Retina (tissue), 1 donor: Measurements from ENCODE around the gene MED27.

ENCODE experiments used
- DNase-seq: peaks from one replicate; pipeline ENCODE4 v3.0.0-alpha.2; 2016

The MED27 gene

DNA sequence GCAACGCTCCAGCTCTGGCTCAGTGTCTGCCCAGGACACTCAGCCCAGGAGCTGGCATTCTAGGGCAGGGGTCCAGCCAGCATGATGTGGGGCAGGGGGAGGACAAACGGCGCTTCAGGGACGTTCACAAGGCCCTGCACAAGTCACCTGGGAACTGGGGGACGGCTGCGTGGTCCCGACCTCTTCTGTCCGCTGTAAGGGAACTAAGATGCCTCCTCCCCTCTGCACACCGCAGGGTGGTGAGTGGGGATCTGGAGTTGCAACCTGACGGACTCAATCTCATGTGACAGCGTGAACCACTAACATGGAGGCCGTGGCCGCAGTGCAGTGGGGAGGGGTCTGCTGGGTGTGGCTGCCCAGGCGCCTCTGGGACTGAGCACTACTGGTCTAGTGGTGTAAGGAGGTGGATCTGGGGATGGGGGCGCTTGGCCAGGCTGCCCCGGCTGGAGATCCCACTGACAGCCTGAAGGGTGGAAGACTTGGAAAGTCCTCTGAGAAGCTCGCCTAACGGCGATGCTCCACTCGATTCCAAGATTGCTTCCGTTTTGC is 251.8 kb downstream of the MED27 start:
- no peak for DNase-seq

DNA sequence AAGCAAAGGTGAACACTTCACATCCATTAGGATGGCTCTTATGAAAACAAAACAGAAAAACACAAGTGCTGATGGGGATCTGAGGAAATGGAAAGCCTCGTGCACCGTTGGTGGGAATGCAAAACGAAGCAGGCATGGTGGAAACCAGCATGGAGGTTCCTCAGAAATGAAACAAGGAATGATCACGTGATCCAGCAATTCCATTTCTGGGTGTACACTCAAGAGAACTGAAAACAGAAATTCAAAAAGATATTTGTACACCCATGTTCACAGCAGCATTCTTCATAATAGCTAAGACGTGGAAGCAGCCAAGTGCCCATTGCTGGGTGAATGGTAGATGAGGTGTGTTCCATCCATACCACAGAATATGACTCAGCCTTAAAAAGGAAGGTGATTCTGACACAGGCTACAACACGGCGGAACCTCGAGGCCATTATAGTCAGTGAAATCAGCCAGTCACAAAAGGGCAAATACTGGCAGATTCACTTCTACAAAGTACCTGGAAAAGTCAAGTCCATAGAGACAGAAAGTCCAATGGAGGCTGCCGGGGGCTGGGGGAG is 252.6 kb downstream of the MED27 start:
- DNase-seq, result no peak

DNA sequence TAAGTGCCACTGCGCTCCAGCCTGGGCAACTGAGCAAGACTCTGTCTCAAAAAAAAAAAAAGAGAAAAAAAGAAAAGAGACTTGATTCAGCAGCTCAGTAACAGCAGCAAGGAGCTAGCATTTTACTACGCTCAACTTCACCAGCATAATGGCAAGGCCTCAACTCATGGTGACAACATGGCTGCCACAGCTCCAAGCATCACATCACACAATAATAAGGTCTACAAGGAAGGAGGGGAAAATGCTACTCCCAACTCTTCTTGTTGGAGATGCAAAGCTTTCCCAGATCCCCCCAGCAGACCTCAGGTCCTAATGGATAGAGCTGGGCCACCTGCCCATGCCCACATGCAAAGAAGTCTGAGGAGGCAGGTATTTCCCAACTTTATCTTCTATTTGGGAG is 253.6 kb downstream of the MED27 start:
- no peak for DNase-seq

DNA sequence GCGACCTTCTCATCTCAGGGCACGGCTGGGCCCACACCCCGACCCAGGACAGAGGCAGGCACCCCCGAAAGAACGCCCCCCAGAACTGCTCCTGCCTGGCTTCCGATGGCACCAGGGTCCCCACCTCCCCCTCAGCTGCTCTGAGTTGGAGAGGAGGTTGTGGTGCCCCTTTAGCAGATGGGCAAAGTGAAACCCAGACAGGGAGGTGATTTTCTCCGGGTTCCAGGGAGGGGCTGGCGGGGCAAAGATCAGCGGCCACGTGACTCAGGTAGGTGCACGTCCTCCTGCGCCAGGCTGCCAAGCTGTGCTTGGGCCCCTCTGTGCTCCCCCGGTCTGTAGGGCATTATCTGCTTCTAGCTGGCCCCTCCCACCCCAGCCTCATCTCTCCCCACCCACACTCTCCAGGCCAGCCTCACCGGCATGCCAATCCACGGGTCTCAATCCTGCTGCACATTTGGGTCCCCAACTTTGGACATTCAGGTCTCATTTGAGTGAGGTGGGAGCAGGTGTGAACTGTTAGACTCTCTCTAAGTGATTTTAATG is 254.6 kb downstream of the MED27 start:
- DNase-seq, result no peak

DNA sequence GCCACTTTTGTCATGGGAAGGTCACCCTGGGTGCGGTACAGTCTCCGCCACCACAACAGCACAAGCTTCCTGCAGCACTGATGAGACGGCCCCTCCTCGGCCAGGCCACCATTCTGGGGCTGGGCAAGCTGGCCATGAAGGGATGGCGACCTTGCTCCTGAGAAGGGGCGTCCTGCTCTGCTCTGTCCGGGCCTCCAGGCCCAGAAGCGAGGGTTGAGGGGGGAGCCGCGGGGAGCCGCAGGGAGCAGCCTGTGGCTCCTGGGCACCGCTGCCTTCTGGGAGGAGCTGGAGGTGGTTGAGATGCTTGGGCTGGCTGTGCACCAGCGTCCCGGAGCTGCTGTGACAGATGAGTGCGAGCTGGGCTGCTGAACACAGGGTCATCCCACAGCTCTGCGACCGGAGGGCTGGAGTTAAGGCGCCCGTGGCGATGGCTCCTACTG is 255.5 kb downstream of the MED27 start:
- DNase-seq, result no peak

DNA sequence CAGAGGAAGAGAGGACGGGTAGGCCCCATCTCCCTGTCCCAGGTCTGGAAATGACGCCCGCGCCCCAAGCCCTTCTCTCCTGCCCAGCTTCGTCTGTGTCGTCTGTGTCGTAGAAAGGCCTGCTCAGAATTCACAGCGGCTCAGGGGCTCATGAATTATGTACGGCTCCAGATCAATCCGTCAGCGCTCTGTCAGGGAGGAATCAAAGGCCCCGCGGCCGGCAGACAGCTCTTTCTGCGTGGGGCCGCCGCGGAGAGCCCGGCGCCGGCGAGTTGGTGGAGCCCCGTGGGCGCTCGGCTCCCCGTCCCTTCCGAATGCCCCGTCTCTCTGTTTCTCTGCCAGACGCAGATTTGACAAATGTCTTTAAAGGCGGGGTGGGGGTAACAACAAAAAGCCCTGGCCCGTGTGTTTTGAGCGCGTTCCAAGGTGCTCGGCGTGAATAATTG is 255.9 kb downstream of the MED27 start:
- DNase-seq, result peak; percentile 73

DNA sequence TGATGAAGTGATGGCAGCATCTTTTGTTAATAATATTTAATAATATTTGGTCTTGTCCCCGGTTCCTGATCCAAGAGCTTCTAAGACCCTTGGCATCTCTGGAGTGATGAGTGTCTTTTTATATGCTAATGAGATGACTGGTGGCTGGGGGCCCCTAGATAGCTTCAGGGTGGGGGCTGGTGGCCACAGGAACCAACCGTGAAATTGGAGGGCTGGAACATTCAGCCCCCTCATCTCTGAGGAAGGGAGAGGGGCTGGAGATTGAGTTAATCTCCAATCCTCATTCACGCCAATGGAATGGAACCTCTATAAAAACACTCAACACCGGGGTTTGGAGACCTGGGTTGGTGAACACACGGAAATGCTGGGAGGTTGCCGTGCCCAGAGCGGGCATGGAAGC is 261.6 kb downstream of the MED27 start:
- no peak for DNase-seq

DNA sequence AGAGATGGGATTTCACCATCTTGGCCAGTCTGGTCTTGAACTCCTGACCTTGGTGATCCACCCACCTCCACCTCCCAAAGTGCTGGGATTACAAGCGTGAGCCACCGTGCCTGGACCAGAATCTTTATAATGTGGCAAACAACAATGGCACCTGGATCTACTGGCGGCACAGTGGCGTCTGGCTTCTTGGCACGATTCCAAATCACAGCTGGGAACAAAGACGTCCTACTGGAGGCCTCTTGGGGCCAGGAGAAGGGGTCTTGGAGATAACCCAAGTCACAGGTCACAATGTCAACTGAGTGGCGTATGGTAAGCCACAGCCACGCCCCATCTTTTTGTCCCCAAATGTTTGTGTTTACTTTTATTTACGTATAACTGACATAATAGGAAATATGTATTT is 262.0 kb downstream of the MED27 start:
- no peak for DNase-seq

DNA sequence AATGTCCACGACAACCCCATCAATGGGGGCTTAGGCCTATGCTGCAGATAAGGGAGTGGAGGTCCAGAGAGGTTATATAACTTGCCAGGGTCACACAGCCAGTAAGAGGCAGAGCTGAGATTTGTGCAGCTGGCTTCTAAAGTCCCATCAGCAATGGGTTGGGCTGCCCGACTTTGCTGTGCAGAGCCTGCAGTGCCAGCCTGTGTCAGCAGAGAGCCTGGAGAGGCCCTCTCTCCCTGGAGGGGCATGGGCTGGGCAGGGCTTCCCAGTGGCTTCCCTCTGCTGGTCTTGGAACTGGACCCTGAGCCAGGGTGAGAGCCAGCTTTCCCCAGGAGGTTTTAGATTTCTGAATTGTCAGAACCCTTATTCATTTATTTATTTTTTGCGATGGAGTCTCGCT is 262.6 kb downstream of the MED27 start:
- no peak for DNase-seq

DNA sequence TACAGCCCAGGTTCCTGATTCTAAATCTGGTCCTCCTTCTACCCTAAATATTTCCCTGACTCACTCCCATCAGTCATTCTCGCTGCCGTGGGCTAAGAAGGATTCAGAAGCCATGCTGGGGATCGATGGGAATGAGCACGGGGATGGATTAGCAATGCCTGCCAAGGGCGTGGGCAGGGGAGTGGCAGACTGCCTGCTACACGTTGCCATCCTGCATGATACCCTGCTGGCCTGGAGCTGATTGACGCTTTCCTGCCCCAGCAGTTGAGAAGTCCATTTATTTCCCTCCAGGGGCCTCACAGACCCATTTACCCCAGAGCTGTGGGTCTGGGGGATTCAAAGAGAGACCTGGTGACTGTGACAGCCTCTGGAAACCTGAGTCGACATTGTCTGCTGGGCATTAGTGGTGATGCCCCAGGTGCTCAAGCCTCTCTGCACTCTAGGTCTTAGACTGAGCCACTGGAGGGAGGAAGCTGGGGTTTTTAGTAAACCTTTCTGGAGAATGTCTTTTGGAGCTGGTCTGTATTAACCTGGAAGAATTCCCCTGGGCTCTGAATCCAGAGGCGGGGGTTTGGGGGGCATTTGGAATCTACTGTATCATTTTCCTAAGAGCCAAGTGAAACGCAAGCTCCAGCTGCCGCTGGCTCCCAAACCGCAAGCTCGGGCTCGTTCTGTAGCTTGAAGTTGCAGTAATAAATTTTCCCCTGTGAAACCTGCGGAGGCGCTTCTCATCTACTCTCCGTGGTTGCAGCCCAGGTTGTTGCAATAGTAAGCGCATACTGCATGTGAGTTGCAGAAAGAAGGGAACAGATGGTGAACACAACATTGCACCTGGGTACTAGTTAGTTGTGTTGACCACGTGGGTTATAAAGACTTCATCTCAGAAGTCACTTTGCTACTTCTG is 263.4 kb downstream of the MED27 start:
- DNase-seq, result no peak

DNA sequence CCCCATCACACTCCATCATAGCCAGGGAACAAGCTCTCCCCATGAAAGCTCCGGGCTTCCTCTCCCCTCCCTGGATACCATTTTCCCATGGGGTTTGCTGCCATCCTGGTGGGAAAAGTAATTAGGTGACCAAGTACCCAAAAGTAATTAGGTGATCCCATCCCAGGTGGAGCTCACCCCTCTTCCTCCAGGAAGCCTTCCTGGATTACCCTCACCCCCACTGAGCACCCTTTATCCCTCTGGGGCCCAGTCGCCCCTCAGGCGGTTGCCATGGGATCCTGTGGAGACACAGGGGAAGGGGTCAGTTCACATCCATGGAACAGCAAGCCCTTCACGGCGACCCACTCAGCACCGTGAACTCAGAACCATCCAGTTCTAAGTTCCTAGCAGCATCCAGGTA is 265.0 kb downstream of the MED27 start:
- no peak for DNase-seq

DNA sequence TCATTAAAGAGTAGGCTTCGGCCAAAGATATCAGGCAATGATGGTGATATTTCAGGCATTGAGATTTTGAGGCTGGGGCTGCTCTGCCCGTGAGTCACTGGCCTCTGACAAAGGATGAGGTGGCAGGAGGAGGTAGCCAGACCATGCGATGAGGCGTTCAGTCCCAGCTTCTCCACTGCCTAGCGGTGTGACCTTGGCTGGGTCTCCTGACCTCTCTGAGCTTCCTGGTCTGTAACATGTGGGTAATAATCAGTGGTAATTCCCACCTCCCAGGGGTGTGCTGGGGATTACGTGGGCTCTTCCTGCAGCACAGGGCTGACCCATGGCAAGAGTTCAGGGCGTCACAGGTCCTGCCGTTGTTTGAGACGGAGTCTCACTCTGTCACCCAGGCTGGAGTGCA is 266.6 kb downstream of the MED27 start:
- DNase-seq, result no peak

DNA sequence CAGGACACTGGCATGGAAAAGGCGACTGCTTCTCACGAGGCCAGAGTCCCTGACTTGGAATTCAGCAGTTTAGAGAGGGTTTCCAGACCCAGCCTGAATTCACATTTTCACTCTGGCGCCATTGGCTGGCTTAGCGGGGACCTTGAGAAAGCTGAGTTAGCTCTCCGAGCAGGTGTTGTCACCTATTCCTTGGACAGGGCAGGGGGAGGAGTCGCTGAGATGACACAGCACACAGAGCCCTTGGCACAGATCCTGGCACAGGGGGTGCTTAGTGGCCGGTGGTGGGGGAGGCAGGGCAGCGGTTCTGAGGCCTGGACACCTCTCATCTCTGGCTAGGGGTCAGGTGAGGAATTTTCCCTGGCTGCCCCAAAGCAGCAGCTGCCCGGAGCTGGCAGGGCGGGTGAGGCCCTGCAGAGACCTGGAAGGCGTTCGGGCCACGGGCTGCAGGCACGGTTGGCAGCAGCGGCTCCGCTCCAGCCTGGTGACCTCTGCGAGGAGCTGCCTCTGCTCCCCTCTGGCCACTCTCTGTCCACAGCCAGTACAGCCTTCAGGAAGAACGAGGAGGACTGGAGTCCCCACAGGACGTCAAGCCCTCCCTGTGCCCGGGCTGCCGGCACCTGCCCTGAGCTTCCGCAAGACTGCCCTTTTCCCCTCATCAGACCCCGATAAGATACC is 267.4 kb downstream of the MED27 start:
- no peak for DNase-seq

DNA sequence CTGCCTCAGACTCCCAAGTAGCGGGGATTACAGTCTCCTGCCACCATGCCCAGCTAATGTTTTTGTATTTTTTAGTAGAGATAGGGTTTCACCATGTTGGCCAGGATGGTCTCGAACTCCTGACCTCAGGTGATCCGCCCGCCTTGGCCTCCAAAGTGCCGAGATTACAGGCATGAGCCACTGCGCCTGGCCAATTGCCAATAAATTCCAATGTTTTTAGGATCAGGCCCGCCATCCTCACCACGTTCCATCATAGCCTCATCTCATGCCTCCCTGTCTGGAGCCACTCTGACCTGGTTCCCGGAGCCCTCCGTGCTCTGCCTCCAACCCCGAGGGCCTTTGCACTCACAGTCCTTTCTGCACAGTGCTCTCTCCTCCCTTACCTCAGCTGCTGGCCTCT is 268.3 kb downstream of the MED27 start:
- no peak for DNase-seq

DNA sequence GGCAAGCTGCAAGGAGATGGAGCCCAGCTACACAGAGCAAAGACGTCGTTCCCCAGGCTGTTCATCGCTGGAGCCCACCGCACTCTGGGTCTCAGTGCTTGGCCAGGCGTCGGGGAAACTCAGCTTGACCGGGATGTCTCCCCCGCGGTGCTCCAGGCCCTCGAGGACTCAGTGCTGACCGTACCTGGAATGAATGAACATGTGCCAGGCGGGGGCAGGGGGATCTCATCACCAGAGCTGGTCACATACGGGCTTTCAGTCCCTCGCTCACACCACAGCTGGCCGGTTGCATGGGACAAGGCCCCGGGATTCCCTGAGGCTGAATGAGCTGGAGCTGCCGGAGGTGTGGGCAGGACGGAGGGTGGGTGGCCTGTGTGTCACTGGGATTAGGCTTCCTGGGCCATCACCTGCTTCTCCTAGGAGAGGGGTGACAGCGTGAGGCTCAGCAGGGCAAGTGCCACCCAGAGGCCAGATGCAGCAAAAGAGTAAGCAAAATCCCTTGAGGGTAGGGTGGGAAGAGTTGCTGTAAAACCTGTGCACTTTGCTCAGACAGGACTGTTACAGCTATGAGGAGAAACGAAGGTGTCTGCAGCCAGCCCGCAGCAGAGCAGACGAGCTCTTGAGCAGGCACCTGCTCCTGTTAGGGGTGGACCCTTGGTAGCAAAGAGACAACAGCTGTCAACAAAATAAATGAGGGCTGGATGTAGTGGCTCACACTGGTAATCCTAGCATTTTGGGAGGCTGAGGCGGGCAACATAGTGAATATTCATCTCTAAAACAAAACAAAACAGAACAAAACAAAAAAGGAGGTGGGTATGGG is 269.1 kb downstream of the MED27 start:
- DNase-seq, result no peak
